RWPE1 (cell line): ENCODE data around the gene FOXQ1.

ENCODE experiments used
- CTCF ChIA-PET: fragments of 350-600 bp; sonication (Branson Sonifier 250); formaldehyde crosslinking; extraction: SDS; loops from one replicate; lab custom pipeline; 2021; lab: Yijun Ruan, JAX
- POLR2A ChIA-PET: fragments of 400-600 bp; formaldehyde crosslinking; extraction: SDS; loops from one replicate; lab custom pipeline; 2020; ENCODE audit warnings: antibody characterized with exemption; ENCODE audit not compliant: low non-redundant PET; lab: Yijun Ruan, JAX
- DNase-seq: peaks from one replicate; pipeline ENCODE4 v3.0.0; 2012; ENCODE audit warnings: low spot score
- H3K27ac ChIP-seq: fragments of 450-650 bp; 2 replicates; pipeline ENCODE4 v1.5.1; 2017
- TF ChIP-seq, protein P1 (sequence below): fragments of 450-650 bp; conservative IDR thresholded peaks from 2 replicates; pipeline ENCODE4 v1.5.1; 2017; ENCODE audit warnings: low read depth, mild to moderate bottlenecking

FOXQ1 gene, protein sequence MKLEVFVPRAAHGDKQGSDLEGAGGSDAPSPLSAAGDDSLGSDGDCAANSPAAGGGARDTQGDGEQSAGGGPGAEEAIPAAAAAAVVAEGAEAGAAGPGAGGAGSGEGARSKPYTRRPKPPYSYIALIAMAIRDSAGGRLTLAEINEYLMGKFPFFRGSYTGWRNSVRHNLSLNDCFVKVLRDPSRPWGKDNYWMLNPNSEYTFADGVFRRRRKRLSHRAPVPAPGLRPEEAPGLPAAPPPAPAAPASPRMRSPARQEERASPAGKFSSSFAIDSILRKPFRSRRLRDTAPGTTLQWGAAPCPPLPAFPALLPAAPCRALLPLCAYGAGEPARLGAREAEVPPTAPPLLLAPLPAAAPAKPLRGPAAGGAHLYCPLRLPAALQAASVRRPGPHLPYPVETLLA

DNA sequence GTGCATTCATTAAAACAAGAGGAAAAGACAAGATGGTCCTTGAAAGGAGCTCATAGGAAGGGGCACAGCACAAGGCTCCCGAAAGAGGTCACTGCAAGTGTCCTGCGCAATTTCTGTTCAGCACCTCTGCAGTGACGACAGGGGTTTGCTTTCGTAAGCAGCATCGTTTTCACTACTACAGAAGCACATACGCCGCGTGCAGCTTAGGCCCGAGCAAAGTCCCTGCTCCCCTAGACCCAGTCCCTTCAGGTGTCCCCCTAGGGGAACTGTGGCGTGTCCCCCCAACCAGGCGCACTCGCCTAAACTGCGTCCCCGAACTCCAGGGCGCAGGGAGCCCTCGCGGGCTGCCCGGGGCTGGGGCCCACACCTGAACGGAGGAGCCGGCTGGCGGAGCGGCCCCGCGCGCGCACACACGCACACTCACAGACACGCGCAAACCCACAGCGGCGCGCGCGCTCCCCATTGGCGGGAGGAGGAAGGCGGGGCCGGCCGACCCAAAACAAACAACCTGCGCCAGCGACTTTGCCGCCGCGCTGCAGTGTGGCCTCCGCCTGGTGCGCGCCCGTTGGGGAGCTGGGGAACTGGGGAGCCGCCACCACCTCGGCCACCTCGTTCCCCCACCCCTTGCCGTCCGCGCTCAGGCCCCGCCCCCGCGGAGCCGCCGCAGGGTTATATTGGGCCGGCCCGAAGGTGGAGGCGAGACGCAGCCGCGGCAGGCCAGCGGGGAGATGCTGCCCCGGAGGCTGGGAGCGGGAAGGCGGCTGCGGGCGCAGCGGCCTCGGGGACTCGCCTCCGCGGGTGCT lies at the start of gene FOXQ1:
Gene FOXQ1 (plus strand): TSS at position 699 of the 803 bp plus-strand sequence. CDS start 607 bp downstream, outside the sequence.
- H3K27ac ChIP-seq = peak within 1 kb of the TSS; percentile 60
- ChIA-PET POLR2A (interaction anchor here (0.6 to 1.3 kb wide), 3 partner anchors 14 to 396 kb away, joined by 3 to 4 read pairs (median 3); no protein-coding TSS in a partner anchor), CTCF (interaction anchor here (0.6 to 1.7 kb wide), 6 partner anchors 23 to 399 kb away, joined by 3 to 11 read pairs (median 4); no protein-coding TSS in a partner anchor)
- TF ChIP-seq, protein P1, sequence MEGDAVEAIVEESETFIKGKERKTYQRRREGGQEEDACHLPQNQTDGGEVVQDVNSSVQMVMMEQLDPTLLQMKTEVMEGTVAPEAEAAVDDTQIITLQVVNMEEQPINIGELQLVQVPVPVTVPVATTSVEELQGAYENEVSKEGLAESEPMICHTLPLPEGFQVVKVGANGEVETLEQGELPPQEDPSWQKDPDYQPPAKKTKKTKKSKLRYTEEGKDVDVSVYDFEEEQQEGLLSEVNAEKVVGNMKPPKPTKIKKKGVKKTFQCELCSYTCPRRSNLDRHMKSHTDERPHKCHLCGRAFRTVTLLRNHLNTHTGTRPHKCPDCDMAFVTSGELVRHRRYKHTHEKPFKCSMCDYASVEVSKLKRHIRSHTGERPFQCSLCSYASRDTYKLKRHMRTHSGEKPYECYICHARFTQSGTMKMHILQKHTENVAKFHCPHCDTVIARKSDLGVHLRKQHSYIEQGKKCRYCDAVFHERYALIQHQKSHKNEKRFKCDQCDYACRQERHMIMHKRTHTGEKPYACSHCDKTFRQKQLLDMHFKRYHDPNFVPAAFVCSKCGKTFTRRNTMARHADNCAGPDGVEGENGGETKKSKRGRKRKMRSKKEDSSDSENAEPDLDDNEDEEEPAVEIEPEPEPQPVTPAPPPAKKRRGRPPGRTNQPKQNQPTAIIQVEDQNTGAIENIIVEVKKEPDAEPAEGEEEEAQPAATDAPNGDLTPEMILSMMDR = no peak
- peak; percentile 66 for DNase-seq

- H3K27ac ChIP-seq = no peak overlapping the region
- CTCF ChIA-PET = no interaction called here
- POLR2A ChIA-PET = no interaction called here
- TF ChIP-seq, protein P1 = no peak
- DNase-seq = no peak
These were observed 49.2 kb upstream of the FOXQ1 start for GRCh38 chr6:1262704-1263038.

DNA sequence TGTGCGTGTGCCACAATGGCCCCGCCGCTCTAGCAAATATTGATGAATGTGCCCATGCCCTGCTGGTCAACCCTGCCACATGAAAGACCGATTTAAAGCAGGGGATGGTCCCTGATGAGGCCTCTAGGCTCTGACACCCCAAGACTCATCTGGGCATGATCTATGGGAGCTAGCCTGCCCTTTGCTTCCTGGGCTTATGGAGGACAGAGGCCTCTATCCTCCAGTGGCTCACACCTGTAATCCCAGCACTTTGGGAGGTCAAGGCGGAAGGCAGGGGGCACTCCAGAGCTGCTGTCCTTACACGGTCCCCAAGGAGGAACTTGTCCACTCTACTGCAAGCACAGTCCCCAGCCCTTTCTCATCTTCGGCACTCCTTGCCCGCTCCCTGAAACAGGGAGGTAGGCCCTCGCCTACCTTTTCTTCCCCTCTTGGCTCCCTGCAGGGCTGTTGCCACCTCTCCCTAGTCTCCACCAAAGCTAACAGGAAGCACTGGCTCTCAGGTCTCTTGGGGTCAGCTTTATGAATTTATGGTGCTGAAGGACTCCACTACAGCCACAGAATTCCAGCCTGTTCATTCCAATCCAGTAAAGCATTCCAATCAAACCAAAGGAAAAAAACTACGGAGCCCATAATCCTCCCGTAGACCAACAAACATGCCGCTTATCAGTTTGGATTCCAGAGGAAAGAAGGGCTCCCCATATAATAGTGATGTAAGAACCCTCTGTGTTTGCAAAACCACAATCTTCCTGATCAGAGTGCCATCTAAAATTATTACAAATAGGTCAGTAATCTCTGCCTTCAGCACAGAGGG lies 48.7 kb upstream of the FOXQ1 start:
- no peak overlapping the region for H3K27ac ChIP-seq
- ChIA-PET CTCF (interaction anchor here (0.6 kb wide), 1 partner anchor 32 kb away, joined by 3 read pairs; no protein-coding TSS in a partner anchor), POLR2A (no interaction called here)
- no peak for DNase-seq
- TF ChIP-seq, protein P1 = no peak

DNA sequence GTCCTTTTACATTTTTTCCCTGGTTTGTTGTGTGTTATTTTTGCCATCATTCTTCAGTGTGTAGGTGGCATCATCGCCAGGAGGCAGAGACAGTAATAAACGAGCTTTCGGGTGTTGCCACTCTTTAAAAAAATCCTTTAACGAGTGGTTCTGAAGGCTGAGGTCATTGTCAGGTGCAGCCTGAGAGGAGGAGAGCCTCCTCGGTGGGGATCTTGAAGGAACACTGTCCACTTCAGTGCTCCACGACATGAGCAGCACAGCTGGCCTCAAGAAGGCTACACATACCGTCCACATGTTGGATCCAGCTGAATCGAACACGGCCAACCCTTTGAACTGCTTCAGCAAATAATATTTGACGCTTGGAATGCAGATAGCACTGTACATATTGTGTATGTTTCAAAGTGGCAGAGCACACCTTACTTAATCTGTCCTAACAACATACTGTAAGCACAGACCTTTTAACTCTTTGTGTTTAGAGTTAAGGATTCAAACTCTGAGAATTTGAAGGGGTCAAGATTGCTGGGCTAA lies 48.0 kb upstream of the FOXQ1 start:
- ChIA-PET POLR2A (no interaction called here), CTCF (no interaction called here)
- TF ChIP-seq, protein P1 = no peak
- H3K27ac ChIP-seq = no peak overlapping the region
- no peak for DNase-seq

DNA sequence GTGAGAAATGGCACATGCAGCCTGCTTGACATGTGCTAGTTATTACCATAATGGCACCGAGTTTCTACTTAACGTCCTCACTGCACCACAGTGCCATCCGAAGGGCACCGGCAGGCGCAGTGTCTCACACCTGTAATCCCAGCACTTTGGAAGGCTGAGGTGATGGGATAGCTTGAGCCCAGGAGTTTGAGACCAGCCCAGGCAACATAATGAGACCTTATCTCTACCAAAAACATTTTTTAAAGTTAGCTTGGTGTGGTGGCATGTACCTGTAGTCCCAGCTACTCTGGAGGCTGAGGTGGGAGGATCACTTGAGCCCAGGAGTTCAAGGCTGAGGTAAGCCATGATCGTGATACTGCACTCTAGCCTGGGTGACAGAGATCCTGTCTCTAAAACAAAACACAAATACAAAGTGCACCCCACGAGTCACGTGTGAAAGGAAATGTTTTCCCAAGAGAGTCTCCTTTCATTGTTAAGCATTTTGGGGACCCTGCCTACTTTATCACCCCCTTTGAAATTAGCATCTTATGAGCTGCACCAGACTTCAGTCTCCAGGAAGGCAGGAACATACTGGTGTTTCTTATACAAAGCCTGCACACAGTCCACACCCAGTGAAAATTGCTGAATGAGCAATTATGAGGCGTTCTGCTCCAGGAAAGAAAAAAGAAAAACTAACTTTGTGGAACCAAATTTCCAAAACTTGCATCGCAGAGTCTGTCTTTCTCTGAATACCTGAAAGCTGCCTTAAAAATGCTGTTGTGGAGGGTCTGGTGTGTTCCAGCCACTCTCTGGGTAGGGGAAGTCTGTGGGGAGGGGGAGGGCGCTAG lies 47.1 kb upstream of the FOXQ1 start:
- no peak overlapping the region for H3K27ac ChIP-seq
- ChIA-PET CTCF (no interaction called here), POLR2A (no interaction called here)
- TF ChIP-seq, protein P1 = no peak
- no peak for DNase-seq
